Esophagus squamous epithelium (tissue), 4 donors: ENCODE measurements around the gene SLC30A3. TPM values are rescaled to one million over a fixed set of nuclear protein-coding genes. Genes with fewer than 3 reads are reported as not detected.

Experiments
- total RNA-seq, 4 donors: library from RNA; depleted of rRNA; stranded (reverse); fragments of >200 nt; gene quantifications; one replicate each; pipeline ENCODE4 v1.1.0, GENCODE V29; 2016

The SLC30A3 gene
- total RNA-seq, 4 donors from 2014 or later = 0.18 to 0.19 TPM; not detected in 2

Other genes with a start within 250 kb of the SLC30A3 start
- gene TMEM214, start 230.1 kb downstream of the SLC30A3 start, total RNA-seq = 10 to 100 TPM; 15.7 to 34.5 (median 32.1) TPM
- 10 to 100 TPM in 2 of 4 donors, 1 to 10 TPM in 2; 4.7 to 12.4 (median 9.6) TPM for gene AGBL5, start 211.4 kb downstream of the SLC30A3 start, total RNA-seq
- gene OST4, start 191.4 kb downstream of the SLC30A3 start, total RNA-seq = 100 to 1,000 TPM; 149 to 242 (median 193) TPM
- 10 to 100 TPM in 2 of 4 donors, 1 to 10 TPM in 2; 6.2 to 27.8 (median 9.9) TPM for gene EMILIN1, start 184.4 kb downstream of the SLC30A3 start, total RNA-seq
- gene KHK, start 176.3 kb downstream of the SLC30A3 start, total RNA-seq = 1 to 10 TPM; 1.3 to 1.9 (median 1.4) TPM
- 1 to 10 TPM; 2.6 to 6.1 (median 3.9) TPM for gene CGREF1, start 143.9 kb downstream of the SLC30A3 start, total RNA-seq
- not detected for gene ABHD1, start 139.2 kb downstream of the SLC30A3 start, total RNA-seq
- 10 to 100 TPM; 45.5 to 77.9 (median 53.9) TPM for gene PREB, start 128.4 kb downstream of the SLC30A3 start, total RNA-seq
- not detected for gene PRR30, start 123.6 kb downstream of the SLC30A3 start, total RNA-seq
- not detected for gene TCF23, start 114.0 kb downstream of the SLC30A3 start, total RNA-seq
- gene ATRAID, start 51.0 kb downstream of the SLC30A3 start, total RNA-seq = 100 to 1,000 TPM in 2 of 4 donors, 10 to 100 TPM in 2; 57.1 to 124 (median 91.0) TPM
- 10 to 100 TPM; 13.5 to 38.6 (median 23.2) TPM for gene SLC5A6, start 50.8 kb downstream of the SLC30A3 start, total RNA-seq
- gene CAD, start 45.7 kb downstream of the SLC30A3 start, total RNA-seq = 10 to 100 TPM; 17.6 to 34.5 (median 22.0) TPM
- gene DNAJC5G, start 12.4 kb upstream of the SLC30A3 start, total RNA-seq = under 1 TPM in 1 of 4 donors, not detected in 3; 0.38 TPM
- not detected for gene TRIM54, start 19.4 kb upstream of the SLC30A3 start, total RNA-seq
- 1 to 10 TPM in 1 of 4 donors, not detected in 3; 1.1 TPM for gene UCN, start 45.4 kb upstream of the SLC30A3 start, total RNA-seq
- gene MPV17, start 60.0 kb upstream of the SLC30A3 start, total RNA-seq = 10 to 100 TPM; 39.3 to 66.1 (median 48.1) TPM
- gene GTF3C2, start 93.7 kb upstream of the SLC30A3 start, total RNA-seq = 10 to 100 TPM; 37.2 to 59.7 (median 52.3) TPM
- 10 to 100 TPM; 30.4 to 44.3 (median 38.3) TPM for gene EIF2B4, start 107.3 kb upstream of the SLC30A3 start, total RNA-seq
- 100 to 1,000 TPM in 1 of 4 donors, 10 to 100 TPM in 3; 53.5 to 106 (median 75.8) TPM for gene SNX17, start 107.6 kb upstream of the SLC30A3 start, total RNA-seq
- gene ZNF513, start 117.7 kb upstream of the SLC30A3 start, total RNA-seq = 10 to 100 TPM in 3 of 4 donors, 1 to 10 TPM in 1; 6.4 to 15.6 (median 12.8) TPM
- 10 to 100 TPM; 51.9 to 77.1 (median 67.4) TPM for gene PPM1G, start 146.5 kb upstream of the SLC30A3 start, total RNA-seq
- gene NRBP1, start 165.6 kb upstream of the SLC30A3 start, total RNA-seq = 10 to 100 TPM; 66.6 to 89.6 (median 81.5) TPM
- 10 to 100 TPM in 3 of 4 donors, 1 to 10 TPM in 1; 9.8 to 29.3 (median 19.1) TPM for gene KRTCAP3, start 179.3 kb upstream of the SLC30A3 start, total RNA-seq
- gene IFT172, start 226.7 kb upstream of the SLC30A3 start, total RNA-seq = 10 to 100 TPM in 3 of 4 donors, 1 to 10 TPM in 1; 7.6 to 19.6 (median 13.5) TPM
- gene FNDC4, start 232.2 kb upstream of the SLC30A3 start, total RNA-seq = 10 to 100 TPM in 2 of 4 donors, 1 to 10 TPM in 2; 4.6 to 28.2 (median 11.3) TPM
- 1 to 10 TPM in 1 of 4 donors, under 1 TPM in 3; 0.21 to 1.9 (median 0.41) TPM for gene GCKR, start 233.8 kb upstream of the SLC30A3 start, total RNA-seq